Cerebellar nuclear complex (tissue), 1 donor: ENCODE data around the gene SGTA.

Experiments used
- DNase-seq, 2 experiments: peaks; one replicate each; lab custom pipeline; 2025; lab: John Stamatoyannopoulos, UW

The SGTA gene

DNA sequence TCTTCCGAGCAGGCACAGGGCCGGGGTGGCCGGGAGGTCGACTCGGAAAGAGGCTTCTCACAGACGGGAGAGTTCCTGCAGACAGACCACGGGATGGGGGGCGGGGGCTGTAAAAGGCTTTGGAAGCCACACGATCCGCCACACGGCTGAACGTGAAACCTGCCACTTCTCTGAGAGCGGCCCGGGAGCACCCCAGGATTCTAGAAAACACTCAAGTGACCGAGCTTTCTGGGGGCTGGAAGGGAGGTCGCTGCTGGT is 27.7 kb downstream of the SGTA start:
- DNase-seq, result no peak

GRCh38 chr19:2754659-2755447 is 28.2 kb downstream of the SGTA start:
- DNase-seq, result no peak

- DNase-seq, result no peak
These were observed 31.6 kb downstream of the SGTA start for GRCh38 chr19:2751438-2751830.

- no peak for DNase-seq
These were observed 32.1 kb downstream of the SGTA start for GRCh38 chr19:2750808-2751437.

GRCh38 chr19:2747349-2747748 is 35.7 kb downstream of the SGTA start:
- DNase-seq, result no peak

GRCh38 chr19:2744113-2744512 is 39.0 kb downstream of the SGTA start:
- DNase-seq, result no peak

DNA sequence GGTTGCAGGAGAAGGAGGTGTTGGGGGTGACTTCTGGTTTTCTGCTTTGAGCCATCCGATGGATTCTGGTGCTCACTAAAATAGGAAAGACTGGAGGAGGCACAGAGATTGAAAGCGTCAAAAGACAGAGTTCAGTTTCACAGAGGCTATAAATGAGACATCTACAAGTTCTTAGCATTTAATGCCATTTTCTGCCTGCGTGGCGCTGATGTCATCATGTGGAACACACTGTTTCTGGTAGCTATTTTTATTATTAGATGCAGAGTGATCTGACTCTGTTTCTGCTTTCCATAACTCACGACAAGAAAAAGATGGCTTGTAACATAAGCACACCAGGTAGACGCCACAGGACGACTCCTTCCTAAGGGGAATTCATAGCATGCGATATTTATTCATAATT is 40.0 kb downstream of the SGTA start:
- DNase-seq, result no peak

- no peak for DNase-seq
These were observed 42.8 kb downstream of the SGTA start for GRCh38 chr19:2740314-2740656.

GRCh38 chr19:2739602-2740313 is 43.3 kb downstream of the SGTA start, which contains the start of gene SLC39A3:
Gene SLC39A3 (minus strand): TSS chr19:2740017. CDS start chr19:2737257, 2,760 bp downstream.
- peak; percentile 63 to 94 for DNase-seq

- no peak for DNase-seq
These were observed 46.4 kb downstream of the SGTA start for GRCh38 chr19:2736550-2737190.

- no peak for DNase-seq
These were observed 47.7 kb downstream of the SGTA start for GRCh38 chr19:2735374-2735773.

DNA sequence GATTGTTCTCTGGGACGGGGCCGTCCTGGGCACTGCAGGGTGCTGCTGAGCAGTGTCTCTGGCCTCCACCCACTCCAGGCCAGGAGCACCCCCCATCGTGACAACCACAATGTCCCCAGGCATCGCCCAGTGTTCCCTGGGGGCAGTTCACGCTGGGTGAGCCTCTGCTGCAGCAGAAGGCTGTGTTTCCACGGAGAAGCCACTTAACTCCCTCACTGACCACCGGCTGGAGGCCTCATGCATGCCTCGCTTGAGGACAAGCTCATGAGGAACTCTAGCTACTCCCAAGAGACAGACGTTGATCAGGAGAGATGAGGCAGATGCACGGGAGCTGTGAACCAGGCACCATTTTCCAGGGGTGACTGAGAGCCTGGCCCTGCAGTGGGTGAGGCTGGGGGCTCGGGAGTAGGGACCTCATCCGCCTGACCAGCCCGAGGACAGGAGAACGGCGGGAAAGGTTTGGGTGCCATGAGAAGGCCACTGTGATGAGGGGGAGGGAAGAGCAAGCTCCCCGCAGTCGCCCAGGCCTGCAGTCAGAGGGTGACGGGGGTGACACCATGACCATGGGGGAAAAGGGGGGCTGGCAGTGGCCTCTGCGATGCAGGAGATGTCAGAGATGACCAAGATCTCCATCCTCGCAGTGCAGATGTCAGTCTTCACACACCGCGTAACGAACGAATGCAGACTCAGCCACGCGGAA is 48.3 kb downstream of the SGTA start:
- DNase-seq, result no peak

DNA sequence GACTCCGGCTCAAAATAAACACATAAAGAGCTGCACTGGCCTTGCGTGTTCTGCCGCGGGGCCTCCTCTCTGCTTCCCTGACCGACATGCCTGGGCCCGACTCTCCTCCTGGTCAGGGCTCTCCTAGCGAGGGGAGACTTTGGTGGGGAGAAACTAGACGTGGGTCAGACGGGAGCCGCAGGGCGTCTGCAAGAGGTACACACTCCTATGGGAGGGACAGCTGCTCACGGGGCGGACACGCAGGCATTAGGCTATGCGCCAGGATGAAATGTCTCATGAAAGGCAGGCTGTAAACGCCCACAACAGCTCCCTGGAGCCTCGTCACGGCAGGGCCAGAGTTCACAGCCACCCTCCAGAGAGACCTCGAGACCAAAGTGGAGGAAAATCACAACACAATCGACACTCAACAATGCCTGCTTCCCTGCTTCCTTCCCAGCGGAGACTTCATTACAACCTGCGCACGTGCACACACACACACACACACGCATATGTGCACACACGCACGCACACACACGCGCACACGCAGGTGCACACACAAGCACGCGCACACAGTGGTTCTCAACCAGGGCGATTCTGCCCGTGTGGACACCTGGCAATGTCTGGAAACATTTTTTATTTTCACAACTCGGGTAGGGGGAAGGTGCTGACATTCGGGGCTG is 49.0 kb downstream of the SGTA start:
- DNase-seq, result no peak

- no peak for DNase-seq
These were observed 50.2 kb downstream of the SGTA start for GRCh38 chr19:2732883-2733282.

- DNase-seq, result no peak
These were observed 50.8 kb downstream of the SGTA start for GRCh38 chr19:2732157-2732725.

GRCh38 chr19:2731181-2731995 is 51.7 kb downstream of the SGTA start:
- no peak for DNase-seq

- DNase-seq, result no peak
These were observed 52.9 kb downstream of the SGTA start for GRCh38 chr19:2729943-2730818.

DNA sequence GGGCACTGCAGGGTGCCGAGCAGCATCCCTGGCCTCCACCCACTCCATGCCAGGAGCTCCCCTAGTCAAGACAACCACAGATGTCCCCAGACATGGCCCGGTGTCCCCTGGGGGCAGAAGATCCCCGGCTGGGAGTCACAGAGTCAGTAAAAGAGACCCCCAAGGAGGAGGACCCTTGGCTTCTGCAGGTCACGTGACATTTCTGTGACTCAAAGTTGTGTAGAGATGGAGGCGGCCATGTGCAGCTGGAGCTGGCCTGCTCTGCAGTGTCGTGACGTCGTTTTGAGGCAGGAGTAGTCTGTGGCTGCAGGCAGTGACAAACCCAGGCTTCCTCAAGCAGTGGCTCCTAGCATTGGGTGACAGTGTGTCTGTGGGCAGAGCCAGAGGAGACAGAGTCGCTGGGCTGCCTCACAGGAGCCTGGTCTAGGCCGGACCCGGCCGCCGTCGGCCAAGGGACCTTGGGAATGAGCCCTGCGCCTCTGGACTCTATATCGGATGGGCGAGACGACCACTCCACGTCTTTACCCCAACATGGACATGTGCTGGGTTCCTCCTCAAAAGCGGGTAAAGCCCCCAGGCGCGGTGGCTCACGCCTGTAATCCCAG is 54.2 kb downstream of the SGTA start:
- DNase-seq, result no peak

DNA sequence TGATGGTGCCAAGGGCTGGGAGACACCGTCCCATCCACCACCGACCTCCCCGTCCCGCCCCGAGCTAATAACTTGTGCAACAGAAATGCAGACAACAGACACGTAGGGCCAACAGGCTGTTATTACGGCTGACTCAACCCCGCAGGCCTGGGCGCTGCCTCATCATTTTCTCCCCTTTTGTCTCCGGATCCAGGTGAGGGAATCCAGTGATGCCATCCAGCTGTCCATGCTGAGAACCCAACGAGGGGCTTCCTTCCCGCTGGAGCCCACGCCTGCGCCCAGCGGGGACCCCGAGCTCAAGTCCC is 55.5 kb downstream of the SGTA start:
- no peak for DNase-seq
